ENCODE measurements around the gene SSNA1.

GRCh38 chr9:137222190-137223077 is 34.0 kb downstream of the SSNA1 start, which contains the start of gene RNF208:
- TF ChIP-seq CTCF (IDR thresholded peaks at IDR 0.05) (no peak), EZH2 (IDR thresholded peaks at IDR 0.05; ENCODE audit: borderline replicate concordance, insufficient read depth, low read depth, low read length, poor library complexity, severe bottlenecking) (no peak)
